ENCODE data around the gene TSC22D3.

DNA sequence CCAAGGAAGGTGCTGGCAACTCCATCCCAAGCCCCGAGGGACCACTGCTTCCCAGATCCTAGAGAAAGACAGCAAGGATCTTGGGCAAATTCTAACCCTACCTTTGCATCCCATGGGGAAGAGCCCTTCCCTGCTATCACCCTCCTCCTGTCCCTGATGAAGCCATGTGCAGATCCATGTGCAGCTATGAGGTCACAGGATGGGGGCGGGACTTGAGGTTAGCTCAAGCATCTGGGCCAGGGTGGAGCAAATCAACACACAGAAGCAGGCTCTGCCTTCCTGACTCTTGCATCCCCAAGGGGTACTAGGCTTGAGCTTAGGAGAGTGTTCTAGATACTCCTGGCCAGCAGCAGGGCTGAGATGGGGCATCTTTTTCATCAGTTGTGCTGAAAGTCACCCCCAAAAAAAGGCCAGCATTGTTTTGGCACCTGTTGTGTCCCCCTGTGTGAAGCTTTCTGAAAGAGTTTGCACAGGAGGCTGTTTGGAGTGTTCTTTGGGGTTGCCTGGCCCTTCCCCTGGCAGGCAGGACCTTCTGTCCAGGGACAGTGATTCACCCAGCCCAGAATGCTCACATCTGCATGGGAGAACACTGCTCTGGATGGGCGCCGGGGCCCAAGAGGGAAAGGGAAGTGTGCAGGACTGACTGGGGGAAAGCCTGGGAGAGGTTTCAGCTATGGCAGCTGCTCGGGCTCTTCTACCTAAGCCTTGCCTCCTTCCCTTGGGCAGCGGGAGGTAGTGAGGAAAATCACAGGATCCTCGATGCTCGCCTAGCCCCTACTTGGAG lies 96.4 kb downstream of the TSC22D3 start:
- TF ChIP-seq, protein P1, sequence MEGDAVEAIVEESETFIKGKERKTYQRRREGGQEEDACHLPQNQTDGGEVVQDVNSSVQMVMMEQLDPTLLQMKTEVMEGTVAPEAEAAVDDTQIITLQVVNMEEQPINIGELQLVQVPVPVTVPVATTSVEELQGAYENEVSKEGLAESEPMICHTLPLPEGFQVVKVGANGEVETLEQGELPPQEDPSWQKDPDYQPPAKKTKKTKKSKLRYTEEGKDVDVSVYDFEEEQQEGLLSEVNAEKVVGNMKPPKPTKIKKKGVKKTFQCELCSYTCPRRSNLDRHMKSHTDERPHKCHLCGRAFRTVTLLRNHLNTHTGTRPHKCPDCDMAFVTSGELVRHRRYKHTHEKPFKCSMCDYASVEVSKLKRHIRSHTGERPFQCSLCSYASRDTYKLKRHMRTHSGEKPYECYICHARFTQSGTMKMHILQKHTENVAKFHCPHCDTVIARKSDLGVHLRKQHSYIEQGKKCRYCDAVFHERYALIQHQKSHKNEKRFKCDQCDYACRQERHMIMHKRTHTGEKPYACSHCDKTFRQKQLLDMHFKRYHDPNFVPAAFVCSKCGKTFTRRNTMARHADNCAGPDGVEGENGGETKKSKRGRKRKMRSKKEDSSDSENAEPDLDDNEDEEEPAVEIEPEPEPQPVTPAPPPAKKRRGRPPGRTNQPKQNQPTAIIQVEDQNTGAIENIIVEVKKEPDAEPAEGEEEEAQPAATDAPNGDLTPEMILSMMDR (IDR thresholded peaks at IDR 0.05; ENCODE audit: poor library complexity): no peak
- no peak for TF ChIP-seq EZH2phosphoT487 (IDR thresholded peaks at IDR 0.05; ENCODE audit: low read depth, severe bottlenecking, unreplicated experiment)
- TF ChIP-seq EZH2 (IDR thresholded peaks at IDR 0.05; ENCODE audit: borderline replicate concordance): no peak

Data from hepatocyte (in vitro differentiated cells).